Astrocyte of the hippocampus (primary cell): ENCODE results near the gene HOXA5.

Source experiments
- DNase-seq: peaks from one replicate; pipeline ENCODE4 v3.0.0; 2011; ENCODE audit warnings: low read depth, low spot score

The HOXA5 gene

GRCh38 chr7:27119412-27119911, 24.0 kb downstream of the HOXA5 start:
- DNase-seq: no peak

DNA sequence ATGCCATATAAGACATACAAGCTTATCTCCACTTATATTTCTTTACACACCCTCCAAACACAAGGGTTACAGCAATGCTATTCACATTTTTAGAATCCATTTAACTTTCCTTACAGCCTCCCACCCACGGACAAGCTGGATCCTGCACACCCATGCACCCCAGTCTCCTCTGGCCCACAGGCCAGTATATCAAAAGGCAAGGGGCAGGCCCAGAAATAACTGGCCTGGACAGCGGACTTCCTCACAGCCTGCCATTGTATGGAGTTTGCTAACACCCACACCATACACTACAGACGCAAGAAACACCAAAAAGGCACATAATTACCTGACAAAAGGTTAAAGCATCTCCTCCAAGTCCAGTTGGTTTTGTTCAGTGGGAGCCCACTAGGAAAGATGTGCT, 24.9 kb downstream of the HOXA5 start:
- no peak for DNase-seq

GRCh38 chr7:27117887-27118491, 25.5 kb downstream of the HOXA5 start:
- no peak for DNase-seq

DNA sequence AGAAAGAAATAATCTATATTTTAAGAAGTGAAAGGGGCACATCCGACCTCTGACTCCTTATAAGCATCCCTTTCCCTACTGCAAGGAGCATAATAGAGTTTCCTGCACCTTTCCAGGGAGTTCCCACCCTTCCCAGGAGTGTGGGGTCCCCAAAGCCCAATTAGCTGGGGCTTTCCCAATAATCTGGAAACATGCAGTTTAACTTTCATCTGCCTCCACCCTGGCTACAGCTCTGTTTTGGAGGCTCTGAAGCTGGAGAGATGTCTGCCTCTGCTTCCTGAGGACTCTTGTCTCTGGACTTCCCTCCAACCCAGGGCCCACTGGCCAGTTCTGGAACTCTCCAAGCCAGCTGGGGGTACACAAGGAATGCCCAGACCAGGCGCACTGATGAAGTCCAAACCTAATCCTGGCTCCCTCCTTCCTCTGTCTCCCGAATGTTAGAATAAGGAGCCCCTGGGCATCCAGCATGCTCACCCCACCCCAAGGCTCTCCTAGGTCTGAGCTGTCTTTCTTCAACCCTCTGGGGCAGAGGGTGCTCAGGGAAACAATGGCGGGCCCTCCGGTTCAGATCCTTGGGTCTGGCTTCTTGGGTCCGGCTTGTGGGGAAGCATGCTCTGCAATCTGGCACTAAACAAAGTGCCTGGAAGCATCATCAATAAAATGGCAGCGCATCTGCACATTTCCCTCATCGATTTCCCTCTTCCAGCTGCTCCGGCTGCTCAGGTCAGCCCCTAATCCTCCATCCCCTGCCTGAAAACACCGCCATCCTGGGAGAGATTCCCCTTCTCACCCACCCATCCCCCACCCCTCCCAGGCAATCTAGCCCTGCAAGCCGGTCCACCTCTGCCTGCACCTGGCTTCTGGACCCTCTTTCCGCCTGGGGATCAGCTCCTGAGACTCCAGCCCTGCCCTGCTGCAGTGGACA, 26.3 kb downstream of the HOXA5 start:
- DNase-seq: no peak

DNA sequence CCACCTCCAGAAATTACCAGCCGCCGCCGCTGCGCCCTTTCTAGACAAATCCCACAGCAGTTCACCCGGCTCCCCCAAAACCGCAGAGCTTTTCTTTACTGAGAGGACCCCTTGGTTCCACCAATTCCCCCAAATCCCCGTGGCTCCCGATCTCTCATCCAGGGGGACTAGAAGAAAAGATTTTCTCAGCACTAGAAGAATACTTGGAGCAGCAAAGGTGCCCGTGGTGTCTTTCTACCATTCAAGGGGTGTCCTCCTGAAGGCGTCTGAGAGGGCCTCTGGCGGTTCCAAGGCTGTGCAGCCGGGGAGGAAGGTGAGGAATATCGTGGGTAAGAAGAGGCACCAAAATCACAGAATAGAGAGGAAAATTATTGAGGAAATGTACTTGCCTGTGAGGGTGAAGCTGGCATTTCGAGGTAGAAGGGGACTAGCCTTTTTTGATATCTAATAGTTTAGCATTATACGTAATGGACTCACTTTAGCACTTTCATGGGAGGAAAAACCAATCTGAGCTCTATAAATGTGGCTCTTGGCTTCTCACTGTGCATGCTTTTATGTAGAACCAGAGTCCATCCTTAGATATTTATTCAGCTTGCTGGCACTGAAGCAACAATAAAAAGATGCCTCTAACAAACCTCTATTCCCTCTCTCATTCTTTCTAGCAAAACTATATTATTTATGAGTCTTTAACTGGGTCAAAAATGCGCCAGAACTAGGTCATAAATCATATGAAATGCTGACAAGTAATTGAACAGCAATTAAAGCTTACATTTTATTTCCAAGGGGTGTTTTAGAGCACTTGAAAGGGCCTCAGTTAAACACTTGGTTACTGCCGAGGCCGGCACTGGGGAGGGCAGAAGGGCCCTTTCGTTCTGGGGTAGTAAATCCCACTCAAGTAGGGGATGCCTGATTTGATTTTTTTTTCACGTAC, 27.2 kb downstream of the HOXA5 start:
- no peak for DNase-seq

DNA sequence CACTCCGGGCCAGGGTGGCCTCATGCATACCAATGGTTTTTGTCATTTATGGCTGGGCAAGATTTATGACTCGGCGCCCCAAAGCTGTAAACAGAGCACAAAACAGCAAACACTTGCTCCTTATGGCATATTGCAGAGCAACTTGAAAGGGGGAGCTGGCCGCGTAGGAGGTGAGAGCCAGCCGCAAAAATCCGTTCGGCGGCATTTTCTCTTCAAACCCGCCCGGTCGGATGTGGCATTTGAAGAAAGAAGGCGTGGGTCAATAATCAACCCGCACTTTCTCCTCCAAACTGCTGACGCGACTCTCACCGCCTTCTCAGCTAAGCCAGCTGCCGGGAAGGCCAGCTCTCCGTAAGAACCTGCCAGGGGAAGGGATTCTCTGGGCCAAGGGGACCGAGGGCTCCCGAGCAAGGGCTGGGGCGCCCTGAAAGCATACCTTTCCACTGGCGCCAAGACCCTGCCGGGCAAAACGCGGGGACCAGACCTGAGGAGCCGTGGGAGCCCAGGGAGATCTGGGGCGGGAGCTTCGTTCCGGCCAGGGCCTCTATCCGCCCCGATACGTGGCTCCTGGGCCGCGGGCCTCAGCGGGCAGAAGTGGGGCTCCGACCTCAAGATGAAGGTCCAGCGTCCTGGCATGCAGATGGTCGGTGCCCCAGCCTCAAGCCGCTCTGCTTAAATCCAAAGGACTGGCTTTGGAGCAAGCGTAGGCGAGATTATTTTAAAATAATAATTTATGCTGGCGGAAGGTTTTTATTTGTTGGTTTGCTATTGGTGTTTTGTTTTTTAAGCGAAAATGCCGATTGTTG, 28.1 kb downstream of the HOXA5 start:
- no peak for DNase-seq

DNA sequence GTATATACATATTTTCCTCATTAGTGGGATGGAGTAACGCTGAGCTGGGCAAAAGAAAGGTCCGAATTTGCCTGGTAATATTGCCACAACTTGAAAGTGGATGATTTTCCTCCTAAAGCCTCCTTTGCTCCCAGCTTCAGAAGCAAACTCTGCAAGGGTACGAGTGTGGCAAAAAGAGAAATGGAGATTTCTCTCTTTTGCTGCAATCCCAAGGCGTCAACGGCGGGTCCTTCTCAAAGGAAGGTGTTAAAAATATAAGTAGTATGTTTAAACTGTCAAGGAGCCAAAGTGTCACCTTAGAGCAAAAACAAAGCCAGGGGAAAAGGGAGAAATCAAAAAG, 28.6 kb downstream of the HOXA5 start:
- DNase-seq: no peak

DNA sequence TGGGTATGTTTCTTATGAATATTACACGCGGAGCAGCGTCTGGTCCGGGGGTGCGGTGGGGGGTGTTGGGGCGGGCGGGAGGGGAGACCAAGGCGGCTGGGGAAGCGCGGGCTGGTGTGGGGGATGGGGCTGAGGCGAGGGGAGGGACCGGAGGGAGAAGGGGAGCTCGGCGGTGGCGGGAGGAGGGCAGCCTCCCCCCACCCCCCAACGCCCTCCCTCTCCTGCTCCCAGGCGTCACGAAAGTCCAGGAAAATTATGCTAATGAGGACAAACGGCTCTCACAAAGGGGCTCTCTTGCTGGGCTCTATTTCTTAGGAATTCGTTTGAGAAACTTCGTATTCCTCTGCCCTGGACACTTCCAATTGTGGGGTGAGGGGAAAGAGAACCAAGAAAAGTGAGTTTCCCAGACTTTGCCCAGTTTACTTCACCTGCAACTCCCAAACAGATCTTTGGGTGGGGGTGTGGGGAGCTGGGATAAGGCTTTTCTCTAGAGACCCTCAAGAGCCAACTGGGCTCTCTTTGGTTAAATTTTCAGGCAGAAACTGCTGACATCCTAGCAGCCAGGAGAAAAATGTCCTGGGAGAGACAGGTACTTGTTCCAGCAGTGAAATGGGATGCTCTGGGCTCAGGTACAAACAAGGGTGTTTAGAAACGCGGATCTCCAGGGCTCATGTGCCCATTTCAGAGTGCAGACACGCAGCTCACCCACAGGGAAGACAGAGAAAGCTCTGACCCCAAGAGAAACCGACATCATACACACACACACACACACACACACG, 29.3 kb downstream of the HOXA5 start:
- no peak for DNase-seq

DNA sequence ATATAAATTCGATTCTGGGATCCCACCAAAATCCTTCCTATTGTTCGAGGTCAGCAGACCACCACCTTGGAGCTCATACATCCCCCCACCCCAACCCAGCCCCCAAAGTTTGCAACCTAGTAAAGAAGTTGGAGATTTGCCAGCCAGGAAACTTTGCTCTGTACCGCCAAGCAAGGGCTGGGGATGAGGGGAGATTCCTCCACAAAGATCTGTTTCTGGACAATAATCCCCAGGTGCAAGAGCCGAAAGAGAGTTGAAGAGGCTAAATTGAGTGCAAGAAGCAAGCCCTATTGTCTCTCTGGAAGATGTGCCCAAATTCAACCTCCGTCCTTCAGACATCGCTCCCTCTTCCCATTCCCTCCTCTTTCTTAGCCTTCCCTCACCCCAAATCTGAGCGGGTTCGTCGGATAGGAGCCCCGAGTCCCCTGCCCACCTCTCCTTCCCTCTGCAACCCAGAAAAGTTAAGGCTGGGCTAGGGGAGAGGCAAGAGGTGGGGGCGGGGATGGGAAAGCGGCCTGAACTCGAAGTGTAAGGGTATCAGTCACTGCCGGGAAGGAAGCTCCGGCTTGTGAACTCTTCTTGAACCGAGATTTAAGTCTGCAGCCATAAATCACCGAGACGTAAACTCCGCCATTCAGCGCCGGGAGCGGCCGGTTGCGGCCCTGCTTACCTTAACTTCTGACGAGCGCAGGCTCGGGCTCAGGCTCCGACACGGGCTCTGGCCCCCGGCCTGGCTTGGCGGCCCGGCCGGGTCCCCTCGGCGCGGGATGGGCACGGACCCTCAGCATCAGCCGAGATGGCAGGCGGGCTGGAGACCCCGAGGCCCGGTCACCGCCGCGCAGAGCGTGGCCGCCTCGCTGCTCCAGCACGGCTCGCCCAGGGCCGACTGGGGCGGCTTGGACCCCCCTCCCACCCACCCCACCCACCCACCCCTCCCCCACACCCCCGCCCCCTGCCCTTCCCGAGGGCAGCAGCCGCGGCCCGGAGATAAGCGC, 30.2 kb downstream of the HOXA5 start:
- no peak for DNase-seq

- no peak for DNase-seq
Measured at GRCh38 chr7:27112361-27112760, 31.1 kb downstream of the HOXA5 start.

DNA sequence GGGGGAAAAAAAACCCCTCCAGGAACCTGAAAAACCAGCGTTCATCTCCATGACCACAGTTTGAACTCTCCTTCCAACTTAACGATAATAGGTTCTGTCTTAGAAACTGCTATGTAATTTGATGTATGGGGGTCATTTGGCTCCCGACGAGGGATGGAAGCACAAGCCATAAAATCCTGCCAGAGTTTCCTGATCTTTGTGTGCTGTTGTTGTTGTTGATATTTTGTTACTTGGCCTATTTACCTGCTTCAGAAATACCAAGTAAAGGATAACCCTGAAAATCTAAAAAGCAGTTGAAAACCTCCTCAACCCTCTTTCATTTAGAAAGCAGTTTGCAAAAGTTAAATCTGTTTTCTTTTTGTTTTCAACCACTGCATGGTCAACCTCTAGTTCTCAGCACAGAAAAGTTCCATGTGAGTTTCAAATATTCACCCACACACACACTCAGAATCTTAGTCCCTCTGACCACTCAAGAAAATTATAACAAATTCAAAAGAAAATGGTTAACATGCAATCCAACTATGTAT, 31.7 kb downstream of the HOXA5 start:
- no peak for DNase-seq

DNA sequence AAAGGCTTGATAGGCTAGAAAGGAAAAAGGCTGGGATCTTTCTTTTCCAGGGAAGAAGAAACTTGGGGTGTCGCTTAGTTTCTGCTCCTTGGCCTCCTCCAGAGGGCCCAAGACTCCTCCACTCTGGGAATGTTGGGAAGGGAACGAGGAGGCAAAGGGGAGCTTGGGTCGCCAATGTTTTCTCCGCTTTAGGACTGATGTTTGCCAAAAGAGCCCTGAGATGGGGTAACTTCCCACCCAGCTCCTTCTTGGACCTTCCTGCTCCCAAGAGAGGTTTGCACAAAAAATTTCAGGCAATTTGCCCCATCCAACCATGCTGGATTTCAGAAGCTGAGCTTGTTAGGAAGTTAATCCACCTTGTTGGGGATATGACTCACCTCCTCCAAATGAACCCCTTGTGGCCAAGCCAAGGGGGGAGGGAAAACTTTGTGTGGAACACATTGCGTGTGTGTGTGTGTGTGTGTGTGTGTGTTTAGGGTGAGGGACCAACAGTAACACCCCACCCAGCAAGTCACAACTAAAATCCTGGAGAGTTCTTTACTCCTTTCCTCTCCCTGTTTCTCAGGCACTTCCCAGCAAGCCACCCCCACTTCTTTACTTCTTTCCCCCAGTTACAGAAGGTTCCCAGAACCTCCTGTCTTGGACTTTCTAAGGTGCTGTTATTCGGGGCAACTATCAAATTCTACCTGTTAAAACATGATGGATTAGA, 32.3 kb downstream of the HOXA5 start:
- DNase-seq: no peak

DNA sequence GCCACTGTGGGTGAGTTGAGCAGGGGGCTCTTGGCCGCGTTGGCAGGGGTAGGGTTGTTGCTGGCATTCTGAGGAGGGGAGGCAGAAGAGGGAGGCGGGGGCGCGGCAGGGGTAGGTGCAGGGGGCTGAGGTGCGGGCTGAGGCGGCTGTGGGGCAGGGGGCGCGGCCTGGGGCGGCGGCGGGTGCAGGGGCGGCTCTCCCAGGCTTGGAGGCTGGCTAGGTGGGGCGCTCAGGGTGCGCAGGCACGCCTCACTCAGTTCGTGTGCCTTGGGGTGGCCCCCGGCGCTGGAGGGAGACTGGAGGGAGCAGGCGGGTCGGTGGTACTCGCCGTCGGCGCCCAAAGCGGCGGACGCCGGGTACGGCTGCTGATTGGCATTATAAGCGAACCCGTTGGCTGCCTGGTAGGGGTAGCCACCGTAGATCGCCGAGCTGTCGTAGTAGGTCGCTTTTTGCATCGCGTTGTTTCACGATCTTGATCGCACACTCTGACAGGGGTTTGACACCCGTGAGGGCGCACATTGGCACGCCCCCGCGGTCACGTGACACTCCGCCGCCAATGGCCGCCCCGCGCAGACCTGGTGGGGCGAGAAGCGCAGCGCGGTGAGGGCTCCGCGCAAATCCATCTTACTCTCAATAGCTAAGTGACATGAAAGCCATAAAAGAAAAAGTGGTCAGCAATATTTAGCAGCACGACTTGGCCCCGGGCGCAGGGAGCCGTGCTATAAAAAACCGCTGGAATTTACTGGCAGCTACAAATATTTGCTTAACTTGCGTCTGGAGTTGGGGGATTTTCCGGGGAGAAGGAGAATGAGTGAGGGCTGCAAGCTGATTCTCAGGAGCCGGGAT, 33.1 kb downstream of the HOXA5 start:
- DNase-seq: peak; percentile 57

GRCh38 chr7:27109466-27110185, 33.9 kb downstream of the HOXA5 start:
- DNase-seq: no peak

- peak; percentile 21 for DNase-seq
Measured at GRCh38 chr7:27108390-27109127, 34.9 kb downstream of the HOXA5 start.
